ENCODE measurements around the gene NIFK.
"Not testable (repeated sequence)": the region's sequence is repeated elsewhere in the genome, so short reads cannot be mapped to it uniquely, and the experiment has no call there.

The NIFK gene

DNA sequence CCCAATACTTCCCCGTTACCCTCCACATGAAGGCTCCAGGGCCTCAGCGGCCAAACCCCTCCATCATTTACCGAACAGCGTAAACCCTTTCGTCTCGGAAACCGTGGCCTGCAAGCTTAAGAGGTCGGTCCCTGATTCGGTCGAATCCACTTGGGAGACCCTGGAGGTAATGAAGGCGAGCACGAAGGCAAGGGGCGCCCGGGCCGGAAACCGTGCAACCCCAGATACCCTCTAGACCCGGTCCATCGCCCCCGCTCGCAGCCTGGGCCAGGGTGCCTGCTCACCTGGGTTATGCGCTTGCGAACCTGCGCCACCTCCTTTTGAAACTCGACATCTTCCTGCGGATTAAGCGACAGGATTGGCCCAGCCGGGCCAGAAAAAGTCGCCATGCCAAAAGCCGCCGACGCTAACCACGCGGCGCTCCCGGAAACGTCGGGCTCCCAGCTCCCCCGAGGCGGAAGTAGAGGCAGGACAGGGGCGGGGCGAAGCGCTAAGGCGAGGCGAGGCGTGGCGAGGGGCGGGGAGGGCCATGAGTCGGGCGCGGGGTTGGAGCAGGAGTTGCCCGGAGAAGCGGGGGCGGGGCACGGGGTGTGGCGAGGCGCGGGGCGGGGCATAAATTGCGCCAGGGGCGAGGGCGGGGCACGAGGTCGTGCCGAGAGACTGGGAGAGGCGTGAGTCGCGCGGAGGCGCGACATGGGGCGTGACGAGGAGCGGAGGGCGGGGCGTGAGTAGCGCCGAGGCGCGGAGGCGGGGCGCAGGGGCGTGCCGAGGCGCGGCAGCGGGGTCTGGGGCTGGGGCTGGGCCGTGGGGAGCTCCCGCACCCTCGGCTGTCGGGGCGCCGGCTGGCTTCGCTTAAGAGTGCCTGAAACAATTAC is at the start of gene NIFK:
NIFK (minus strand) TSS at position 414 of the 875 bp plus-strand sequence; CDS start at position 389, 25 bp downstream.
- DNase-seq, result peak; percentile 100

DNA sequence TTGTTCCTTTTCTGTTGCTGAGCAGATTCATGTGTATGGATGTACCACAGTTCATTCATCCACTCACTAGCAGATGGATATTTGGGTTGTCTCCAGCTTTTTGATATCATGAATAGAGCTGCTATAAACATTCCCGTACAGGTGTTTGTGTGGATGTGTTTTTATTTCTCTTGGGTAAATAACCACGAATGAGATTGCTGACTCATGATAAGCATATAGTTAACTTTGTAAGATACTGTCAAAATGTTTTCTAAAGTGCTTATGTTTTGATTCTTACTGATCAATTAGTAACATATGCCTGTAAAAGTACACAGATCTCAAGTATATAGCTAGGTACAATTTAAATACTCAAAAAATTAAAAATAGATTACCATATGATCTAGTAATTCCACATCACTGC is 46.5 kb upstream of the NIFK start:
- DNase-seq, result no peak

DNA sequence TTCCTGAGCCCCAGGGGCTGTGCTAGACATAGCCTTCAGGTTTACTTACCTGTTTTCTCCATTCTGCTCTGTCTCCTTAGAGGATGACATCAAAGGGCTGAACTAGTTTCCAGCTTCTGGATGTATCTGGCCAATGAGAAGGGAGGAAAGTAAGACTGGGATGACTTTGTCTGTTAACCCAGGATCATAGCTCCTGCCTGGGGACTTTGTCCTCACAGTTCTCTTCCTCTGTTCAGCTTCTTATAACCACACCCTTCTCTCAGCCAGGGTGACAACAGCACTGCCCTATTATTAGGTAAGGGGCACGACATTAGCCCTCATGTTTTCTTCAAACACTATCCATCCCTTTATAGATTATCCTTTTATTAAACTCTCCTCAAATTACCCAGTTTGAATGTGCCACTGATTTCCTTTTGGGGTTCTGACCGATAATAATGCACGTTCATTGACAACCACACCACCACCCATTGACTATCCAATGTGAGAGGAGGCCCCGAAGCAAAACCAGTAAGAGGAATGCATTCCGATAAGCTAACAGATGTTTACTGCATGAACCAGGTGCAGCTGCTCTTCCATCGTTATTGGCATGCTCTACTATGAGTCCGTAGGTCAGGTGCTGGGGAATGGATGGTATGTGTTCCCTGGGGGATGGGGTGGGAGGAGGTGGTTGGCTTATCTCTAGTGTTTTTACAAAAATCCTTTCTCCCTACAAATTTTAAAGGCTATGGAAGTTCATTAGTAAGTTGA is 42.2 kb upstream of the NIFK start:
- DNase-seq, result no peak

DNA sequence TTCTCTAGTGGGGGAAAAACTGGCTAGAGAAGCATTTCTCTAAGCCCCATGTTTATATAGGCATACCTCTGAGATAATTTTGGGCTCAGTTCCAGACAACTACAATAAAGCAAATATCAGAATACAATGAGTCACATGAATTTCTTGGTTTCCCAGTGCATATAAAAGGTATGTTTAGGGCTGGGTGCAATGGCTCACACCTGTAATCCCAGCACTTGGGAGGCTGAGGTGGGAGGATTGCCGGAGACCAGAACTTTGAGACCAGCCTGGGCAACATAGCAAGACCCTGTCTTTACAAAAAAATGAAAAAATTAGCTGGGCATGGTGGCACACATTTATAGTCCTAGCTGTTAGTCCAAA is 41.0 kb upstream of the NIFK start:
- DNase-seq, result no peak

DNA sequence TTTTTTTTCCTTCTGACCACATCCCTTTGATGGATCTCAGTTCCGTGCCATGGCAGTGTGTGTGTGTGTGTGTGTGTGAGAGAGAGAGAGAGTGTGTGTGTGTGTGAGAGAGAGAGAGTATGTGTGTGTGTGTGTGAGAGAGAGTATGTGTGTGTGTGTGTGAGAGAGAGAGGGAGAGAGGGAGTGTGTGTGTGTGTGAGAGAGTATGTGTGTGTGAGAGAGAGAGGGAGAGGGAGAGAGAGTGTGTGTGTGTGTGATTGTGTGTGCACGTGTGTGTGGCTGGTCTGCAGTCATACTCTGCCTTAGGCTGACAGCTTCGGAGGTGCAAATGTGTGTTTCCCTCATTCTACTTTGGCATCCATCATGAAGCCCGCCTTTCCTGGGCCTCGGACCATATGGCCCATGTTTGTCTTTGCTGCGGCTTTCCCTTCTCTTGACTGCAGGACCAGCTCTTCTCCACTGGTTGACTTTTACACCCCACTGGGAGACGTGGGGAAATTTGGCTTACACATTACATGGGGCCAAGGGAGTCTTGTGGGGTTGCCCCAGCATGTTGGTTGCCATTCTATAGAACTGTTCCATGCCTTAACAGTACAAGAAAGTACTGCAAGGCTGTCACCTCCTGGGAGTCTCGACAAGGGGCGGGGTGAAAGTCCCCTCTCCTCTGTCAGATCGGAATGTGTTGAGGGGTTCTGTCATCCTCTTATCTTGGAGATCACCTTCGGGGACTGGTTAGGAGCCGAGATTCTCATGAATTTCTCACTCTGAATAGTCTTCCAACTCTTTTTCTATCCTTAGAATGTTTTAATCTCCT is 40.4 kb upstream of the NIFK start:
- DNase-seq, result no peak

DNA sequence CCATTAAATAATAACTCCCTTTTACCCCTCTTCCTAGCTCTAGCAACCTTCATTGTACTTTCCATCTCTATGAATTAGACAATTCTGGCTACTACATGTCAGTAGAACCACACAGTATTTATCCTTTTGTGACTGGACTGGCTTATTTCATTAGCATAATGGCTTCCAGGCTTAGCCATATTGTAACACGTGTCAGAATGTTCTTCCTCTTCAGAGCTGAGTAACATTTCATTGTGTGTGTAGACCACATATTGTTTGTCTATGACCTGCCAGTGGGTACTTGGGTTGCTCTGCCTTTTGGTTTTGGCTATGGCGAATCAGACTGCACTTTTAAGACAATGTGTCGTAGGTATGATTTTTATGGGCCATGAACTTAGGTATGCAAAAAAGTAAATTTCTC is 39.7 kb upstream of the NIFK start:
- no peak for DNase-seq

DNA sequence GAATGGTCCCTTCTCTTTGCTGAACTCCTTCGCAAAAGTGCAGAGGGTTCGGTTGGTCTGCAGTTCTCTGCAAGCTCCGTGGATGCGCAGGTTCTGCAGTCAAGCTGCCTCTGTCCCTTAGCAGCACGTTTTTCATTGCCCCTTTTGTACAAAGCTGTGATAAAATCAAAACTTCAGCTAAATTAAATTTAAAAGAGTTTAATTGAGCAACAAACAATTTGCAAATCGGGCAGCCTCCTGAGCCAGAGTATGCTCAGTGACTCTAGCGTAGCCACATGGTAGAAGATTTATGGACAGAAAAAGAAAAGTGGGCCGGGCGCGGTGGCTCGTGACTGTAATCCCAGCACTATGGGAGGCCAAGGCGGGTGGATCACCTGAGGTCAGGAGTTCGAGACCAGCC is 37.6 kb upstream of the NIFK start:
- DNase-seq, result no peak

DNA sequence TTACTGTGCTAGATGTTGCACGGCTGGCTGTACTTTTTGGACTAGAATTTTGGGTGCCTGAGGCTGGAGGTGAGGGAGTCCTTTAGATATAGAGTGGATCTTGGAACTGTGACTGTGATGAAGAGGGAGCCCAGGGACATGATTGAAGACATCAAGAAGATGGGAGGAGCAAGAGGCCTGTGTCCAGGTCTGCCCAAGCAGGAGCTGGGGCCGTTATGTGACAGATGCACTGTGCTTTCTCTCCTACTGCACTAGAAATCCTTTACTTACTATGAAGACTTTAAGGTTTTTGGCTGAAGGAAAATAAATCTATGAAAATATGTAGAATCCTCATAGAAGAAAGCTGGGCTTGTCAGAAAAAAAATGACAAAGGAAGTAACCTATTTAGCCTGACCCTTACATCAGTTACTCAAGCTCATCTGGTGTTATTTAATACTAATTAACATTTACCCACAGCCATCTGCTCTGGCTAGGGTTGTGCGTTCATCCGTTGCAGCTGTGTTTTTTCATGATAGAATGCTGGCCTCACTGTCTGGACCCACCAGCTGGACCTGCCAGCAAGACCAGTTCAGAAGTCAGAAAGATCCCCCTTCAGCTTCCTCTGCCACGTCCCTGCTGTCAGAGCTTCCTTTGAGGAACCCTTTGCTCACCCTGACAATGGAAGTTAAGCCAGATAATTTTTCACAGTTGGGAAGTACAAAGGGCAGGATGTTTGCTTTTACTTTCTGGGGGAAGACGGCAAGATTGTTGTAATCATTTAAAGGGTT is 35.5 kb upstream of the NIFK start:
- peak; percentile 37 for DNase-seq

DNA sequence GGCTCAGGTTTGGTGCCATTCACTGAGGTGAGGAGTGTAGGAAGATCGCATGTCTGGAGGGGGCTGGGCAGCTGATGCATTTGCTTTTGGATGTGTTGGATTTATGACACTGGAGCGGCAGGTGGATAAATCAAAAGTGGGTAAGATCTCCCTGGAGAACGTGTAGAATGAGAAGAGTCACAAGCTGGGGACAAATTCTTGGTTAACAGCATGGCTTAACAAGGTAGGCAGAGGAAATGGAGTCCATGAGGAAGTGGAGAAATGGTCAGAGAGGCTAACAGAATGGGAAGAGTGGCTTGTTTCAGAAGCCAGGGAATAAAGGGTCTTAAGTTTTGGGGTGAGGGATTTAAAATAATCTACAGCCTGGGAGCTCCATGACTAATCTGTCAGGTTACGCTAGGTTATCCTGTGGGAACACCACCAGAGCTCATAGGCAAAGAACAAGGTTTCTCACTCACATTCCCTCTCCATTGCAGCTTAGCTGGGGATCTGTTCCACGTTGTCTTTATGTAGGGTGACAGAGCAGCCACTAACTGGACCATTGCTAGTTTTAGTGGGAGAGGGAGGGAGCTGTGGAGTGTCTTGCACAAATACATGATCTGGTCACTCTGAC is 31.6 kb upstream of the NIFK start:
- DNase-seq, result no peak

DNA sequence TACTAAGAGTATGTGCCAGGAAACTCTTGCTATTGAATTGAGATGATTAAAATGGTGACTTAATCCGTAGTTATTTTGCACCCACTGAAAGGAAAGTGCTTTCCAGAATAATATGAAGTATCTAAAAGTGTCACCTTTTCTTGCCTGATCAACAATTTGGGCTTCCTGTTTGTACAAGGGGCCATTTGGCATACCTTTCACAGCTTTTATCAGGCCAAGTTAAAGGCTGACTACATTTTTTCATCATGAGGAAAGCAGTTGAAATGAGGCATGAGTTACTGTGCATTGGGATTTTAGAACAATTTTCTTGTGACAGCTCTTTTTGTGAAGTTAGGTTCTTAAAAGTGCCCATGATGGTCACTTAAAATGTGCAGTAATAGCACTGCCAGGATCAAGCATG is 29.9 kb upstream of the NIFK start:
- no peak for DNase-seq

DNA sequence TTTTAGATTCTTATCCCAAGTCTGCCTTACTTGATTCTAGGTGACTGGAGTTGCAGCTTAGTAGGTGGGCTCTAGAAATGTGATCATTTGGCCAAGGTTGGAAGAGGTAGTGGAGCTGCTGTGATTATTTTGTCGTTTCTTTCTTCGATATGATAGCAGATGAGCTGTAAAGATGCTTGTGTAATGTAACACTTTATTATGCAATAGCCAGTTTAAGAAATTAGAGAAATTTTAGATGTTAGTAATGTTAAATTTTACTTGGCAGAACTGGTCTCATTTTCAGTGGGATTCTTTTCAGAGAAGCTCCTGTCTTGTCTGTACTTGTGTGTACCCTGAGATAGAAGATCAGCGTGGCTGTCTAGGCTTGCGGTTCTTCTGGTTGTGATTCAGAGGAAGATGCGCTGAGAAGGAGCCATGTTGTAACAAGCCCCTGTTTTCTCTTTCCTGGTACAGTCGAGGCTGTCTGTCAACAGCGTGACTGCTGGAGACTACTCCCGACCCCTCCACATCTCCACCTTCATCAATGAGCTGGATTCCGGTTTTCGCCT is 28.1 kb upstream of the NIFK start:
- no peak for DNase-seq

DNA sequence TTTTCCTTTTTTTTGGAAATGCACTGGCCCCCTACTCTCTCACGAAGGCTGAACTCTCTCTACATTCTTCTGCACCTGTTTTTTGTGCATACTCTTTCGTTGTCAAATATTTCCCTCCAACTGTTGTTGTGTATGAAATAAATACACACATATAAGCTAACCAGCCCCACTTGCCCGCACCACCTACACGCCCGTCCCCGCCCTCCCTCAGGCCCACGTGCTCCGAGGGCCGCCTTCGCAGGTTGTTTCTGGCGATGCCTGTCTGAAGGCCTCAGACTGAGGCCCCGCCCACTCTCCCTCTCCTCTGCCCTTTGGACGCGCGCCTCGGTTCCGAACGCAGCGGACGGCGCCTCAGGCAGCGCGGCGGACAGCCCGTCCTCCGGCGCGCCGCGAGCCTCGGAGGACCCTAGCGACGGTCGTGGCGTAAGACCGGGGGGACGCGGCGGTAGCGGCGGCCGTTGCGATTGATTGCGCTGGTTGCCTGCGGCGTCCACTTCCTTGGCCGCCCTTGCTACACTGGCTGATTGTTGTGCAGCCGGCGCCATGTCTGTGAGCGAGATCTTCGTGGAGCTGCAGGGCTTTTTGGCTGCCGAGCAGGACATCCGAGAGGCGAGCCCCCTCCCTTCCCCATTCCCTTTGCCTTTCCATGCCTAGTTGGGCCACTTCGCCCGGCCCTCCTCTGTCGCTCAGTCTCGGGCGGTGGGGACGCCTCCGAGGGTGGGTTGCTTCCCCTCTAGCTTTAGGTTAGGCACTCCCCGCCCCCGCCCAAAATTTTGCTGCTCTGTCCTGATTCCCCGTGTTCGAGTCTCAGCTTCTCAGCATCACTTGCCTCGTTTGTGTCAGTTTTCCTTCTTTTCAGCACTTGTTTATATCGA is 18.8 kb upstream of the NIFK start, which contains the start of gene TSN:
TSN (plus strand) TSS at position 415 of the 875 bp plus-strand sequence; CDS start at position 544, 129 bp downstream.
- peak; percentile 98 for DNase-seq

DNA sequence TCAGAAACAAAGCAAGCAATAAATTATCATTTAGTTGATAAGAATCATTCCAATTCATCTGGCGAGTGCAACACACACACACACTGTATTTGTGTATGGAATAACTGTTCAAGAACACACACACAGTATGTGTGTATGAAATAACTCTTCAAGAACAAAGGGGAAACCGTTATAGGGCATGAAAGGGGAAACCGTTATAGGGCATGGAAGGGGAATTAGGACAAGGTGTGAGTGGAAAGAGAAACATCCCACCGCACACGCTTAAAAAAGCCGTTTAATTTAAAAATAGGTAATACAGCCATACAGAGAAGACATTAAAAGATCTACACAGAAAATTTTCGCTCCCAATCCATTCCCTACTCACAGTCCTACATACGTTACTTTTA is 18.2 kb upstream of the NIFK start:
- DNase-seq, result no peak

DNA sequence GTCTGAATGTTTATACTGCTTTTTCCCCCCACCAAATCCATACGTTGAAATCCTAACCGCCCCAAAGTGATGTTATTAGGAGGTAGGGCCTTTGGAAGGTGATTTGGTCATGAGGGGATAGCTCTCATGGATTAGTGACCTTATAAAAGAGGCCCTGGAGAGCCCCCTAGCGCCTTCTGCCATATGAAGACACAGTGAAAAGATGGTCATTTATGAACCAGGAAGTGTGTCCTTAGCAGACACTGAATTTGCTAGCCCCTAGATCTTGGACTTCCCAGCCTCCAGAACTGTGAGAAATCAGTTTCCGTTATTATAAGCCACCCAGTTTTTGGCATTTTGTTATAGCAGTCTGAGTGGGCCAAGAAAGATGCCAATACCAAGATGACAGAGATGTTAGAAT is 11.5 kb upstream of the NIFK start:
- no peak for DNase-seq

DNA sequence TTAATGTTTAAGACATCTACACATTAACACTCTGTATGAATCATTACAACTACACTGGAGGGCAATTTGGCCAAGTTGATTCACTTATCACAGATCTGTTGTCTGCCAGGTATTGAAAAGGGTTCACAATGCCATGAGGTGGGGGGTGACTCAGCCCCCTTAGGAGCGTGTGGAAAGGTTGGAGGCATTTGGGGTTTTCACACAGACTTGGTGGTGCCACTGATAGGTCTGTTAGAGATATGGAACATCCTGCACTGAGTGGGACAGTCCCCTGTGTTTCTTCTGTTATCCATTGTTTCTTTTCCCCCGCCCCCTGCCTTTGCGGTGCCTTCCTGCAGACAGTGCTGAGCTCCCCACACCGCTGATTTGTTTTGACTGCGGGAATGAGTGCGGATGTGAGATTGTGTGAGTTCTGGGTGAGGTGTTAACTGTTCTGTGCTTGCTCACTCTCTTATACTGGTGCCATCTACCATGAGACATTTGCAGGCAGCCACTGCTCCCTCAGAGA is 9.4 kb upstream of the NIFK start:
- no peak for DNase-seq

DNA sequence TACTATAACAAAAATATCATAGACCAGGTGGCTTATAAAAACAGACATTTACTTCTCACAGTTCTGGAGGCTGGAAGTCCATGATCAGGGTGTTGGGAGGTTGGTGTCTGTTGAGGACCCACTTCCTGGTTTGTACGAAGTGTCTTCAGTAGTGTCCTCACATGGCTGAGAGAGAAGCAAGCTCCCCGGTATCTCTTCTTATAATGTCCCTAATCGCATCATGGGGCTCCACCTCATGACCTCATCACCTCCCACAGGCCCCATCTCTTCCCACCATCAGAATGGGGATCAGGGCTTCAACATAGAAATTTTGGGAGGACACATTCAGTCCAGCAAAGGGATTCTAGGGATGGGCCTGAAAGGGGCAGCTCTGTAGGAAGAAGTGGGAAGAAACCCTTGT is 4.8 kb upstream of the NIFK start:
- no peak for DNase-seq

DNA sequence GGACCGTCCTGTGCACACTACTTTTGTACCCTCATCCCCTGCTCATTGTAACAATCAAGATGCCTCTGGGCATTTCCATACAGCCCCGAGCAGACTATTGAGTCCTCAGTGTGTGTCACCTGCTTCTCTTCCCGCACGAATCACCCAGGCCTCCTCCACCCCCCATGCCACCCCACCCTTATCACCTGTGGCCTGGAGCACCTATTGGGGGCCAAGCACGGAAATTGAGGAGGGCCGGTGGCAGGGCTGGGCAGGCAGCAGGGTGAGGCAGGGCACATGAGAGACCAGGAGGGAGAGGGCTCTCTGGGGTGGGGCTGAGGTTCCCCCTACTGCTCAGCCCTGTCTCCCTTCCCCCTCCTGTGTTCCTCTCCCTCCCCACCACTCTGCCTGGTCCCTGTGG is 4.3 kb upstream of the NIFK start:
- no peak for DNase-seq

DNA sequence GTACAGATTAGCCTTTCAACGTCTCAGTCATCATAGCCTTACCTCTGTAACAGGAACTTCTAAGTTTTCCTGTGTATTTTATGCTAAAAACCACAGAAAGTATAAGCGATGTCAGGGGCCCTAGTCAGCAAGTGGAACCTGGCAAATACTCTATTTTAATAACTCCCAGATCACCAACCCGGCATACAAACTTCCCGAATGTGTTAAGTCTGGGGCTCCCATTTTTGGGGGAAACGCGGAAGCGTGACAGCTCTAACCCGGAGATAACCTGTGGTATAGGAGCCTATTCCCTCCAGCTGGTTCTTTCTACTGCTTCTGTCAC is 574 bp downstream of the NIFK start:
- no peak for DNase-seq

DNA sequence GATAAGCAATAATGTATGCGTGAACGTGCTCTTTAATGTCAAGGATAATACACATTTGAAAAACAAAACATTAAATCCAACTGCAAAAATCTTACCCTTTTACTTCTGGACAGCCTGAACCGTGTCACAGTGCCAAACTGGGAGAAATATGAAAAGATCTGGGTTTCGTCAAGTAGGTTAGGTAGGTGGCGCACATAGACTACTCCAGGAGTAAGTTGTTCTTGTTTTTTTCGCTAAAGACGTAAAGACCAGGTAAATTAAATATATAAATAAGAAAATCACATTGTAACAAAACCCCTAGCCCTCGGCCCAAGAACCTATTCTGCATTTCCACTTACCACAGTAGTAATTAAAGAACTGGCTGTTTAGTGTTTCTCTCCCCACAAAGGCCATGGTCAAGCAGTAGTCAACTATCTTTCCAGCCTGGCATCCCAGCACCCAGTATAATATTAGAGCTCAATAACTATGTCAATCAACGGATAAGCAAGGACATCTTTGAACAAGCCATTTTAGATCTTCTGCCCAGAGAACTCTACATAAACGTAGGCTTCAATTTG is 1.1 kb downstream of the NIFK start:
- DNase-seq, result no peak

DNA sequence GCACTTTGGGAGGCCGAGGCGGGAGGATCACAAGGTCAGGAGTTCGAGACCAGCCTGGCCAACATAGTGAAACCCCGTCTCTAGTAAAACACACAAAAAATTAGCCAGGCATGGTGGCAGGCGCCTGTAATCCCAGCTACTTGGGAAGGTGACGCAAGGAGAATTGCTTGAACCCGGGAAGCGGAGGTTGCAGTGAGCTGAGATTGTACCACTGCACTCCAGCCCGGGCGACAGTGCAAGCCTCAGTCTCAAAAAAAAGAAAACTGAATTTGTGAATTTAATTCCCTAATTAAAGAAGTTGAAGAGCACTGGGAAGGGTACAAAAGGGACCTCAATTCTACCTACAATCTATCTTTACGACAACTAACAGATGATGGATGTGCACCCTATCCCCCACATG is 2.1 kb downstream of the NIFK start:
- DNase-seq, result not testable (repeated sequence)
